Sigmoid colon (tissue), 4 donors: Measurements from ENCODE around the gene ADAMTS14.

Experiments used
- EP300 ChIP-seq, 4 donors: sonication (generic); formaldehyde crosslinking; IDR thresholded peaks; one replicate each; pipeline ENCODE4 v1.6.1; 2017; ENCODE audit warnings: antibody characterized with exemption in 4 of 4
- POLR2A ChIP-seq, 2 donors: fragments of 450-650 bp; IDR thresholded peaks; one replicate each; pipeline ENCODE4 v1.6.1; 2016; ENCODE audit warnings: antibody characterized with exemption in 2 of 2, mild to moderate bottlenecking in 2 of 2, moderate library complexity in 2 of 2
- POLR2AphosphoS5 ChIP-seq, 4 donors: sonication (generic); formaldehyde crosslinking; IDR thresholded peaks; one replicate each; pipeline ENCODE4 v1.6.1; 2017; ENCODE audit warnings: antibody characterized with exemption in 4 of 4
- TF ChIP-seq, protein P1 (sequence below), 4 experiments: fragments of 450-650 bp in 3 of 4; fragments of 200-600 bp in 1 of 4; IDR thresholded peaks; one replicate each; pipeline ENCODE4 v1.5.1; 2016 to 2019; ENCODE audit warnings: antibody characterized with exemption in 4 of 4, mild to moderate bottlenecking in 3 of 4, moderate library complexity in 2 of 4

GRCh38 chr10:70711177-70711576 is 38.9 kb downstream of the ADAMTS14 start:
- TF ChIP-seq POLR2A (IDR thresholded peaks at IDR 0.05) (no peak), POLR2AphosphoS5 (IDR thresholded peaks at IDR 0.05) (no peak), EP300 (IDR thresholded peaks at IDR 0.05) (no peak)
- TF ChIP-seq, protein P1, sequence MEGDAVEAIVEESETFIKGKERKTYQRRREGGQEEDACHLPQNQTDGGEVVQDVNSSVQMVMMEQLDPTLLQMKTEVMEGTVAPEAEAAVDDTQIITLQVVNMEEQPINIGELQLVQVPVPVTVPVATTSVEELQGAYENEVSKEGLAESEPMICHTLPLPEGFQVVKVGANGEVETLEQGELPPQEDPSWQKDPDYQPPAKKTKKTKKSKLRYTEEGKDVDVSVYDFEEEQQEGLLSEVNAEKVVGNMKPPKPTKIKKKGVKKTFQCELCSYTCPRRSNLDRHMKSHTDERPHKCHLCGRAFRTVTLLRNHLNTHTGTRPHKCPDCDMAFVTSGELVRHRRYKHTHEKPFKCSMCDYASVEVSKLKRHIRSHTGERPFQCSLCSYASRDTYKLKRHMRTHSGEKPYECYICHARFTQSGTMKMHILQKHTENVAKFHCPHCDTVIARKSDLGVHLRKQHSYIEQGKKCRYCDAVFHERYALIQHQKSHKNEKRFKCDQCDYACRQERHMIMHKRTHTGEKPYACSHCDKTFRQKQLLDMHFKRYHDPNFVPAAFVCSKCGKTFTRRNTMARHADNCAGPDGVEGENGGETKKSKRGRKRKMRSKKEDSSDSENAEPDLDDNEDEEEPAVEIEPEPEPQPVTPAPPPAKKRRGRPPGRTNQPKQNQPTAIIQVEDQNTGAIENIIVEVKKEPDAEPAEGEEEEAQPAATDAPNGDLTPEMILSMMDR (IDR thresholded peaks at IDR 0.05), result no peak
